Esophagus squamous epithelium (tissue), 5 donors: ENCODE measurements around the gene CIBAR2. TPM values are rescaled to one million over a fixed set of nuclear protein-coding genes. Genes with fewer than 3 reads are reported as not detected.

Source experiments
- DNase-seq: peaks from one replicate; lab custom pipeline; 2025; lab: John Stamatoyannopoulos, UW
- H3K27ac ChIP-seq, 4 donors: fragments of 200-600 bp; sonication (generic); one replicate each; pipeline ENCODE4 v1.5.1; 2016 to 2019; ENCODE audit warnings: mild to moderate bottlenecking in 1 of 4
- H3K27me3 ChIP-seq, 4 donors: fragments of 200-600 bp; sonication (generic); 1 replicate in 3 of 4; 2 replicates in 1 of 4; pipeline versions ENCODE4 v1.5.1 to v1.6.0; 2017 to 2021; ENCODE audit warnings: antibody characterized with exemption in 1 of 4
- H3K36me3 ChIP-seq, 3 donors: fragments of 200-600 bp; sonication (generic); one replicate each; pipeline ENCODE4 v1.5.1; 2016 to 2019
- H3K4me1 ChIP-seq, 3 donors: fragments of 200-600 bp; sonication (generic); one replicate each; pipeline ENCODE4 v1.5.1; 2017 to 2019
- H3K4me3 ChIP-seq, 4 donors: fragments of 200-600 bp; sonication (generic); 1 replicate in 3 of 4; 2 replicates in 1 of 4; pipeline ENCODE4 v1.5.1; 2016 to 2019; ENCODE audit warnings: mild to moderate bottlenecking in 2 of 4, moderate library complexity in 1 of 4
- H3K9me3 ChIP-seq, 3 donors: fragments of 200-600 bp; sonication (generic); one replicate each; pipeline ENCODE4 v1.5.1; 2016 to 2019
- POLR2A ChIP-seq, 4 donors: fragments of 450-650 bp; IDR thresholded peaks; one replicate each; pipeline ENCODE4 v1.6.1; 2017; ENCODE audit warnings: antibody characterized with exemption in 4 of 4, mild to moderate bottlenecking in 4 of 4, moderate library complexity in 3 of 4
- WGBS, 2 donors: methylation state at CpG; one replicate each; pipeline ENCODE4 v1.1.5; 2018; 5-methylcytosine and 5-hydroxymethylcytosine counted together
- intact Hi-C: fragments of 100-400 bp; cut with DNase I; formaldehyde crosslinking; loops from one replicate; pipeline ENCODE4 v1.15.0; 2022
- total RNA-seq, 4 donors: library from RNA; depleted of rRNA; stranded (reverse); fragments of >200 nt; gene quantifications; one replicate each; pipeline ENCODE4 v1.1.0, GENCODE V29; 2016
- TF ChIP-seq, protein P1 (sequence below), 6 experiments: fragments of 450-650 bp in 4 of 6; fragments of 200-600 bp in 2 of 6; sonication (generic) in 2 of 6; IDR thresholded peaks; one replicate each; pipeline ENCODE4 v1.5.1; 2016 to 2019; ENCODE audit warnings: antibody characterized with exemption in 6 of 6, mild to moderate bottlenecking in 4 of 6, moderate library complexity in 4 of 6
- donor health status: DM: yes; HTN: yes; CAD: no.

CIBAR2 gene
- total RNA-seq, result not detected

DNA sequence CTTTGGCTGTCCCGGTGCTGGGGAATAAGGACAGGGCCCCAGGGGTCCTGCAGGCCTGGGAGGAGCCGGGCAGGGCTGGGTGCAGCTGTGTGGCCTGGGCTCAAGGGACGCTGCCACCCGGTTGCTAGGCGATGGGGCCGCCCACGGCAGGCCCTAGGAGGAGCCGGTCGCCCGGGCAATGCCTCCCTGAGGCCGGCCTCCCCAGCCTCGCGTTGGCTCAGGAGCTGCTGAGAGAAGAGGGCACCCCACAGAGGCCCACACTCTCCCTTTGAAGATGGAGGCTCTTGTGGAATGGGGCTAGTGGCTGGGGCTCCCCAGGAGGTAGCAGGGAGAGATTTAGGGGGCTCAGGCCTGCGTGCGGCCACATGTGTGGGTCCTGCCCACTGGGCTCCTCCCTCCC, at the start of gene CIBAR2:
TSS of gene CIBAR2 (minus strand) at position 109 of the 400 bp plus-strand sequence. CDS start 120 bp downstream, outside the sequence.
- Histone ChIP-seq H3K27ac (no peak within 1 kb of the TSS), H3K36me3 (no peaks in the 10 kb centered on the region), H3K4me1 (peaks cover 0 to 10% (median 5%) of the 10 kb centered on the region in 3 donors), H3K27me3 (peaks cover 0 to 4% (median 0%) of the 10 kb centered on the region in 4 donors), H3K4me3 (no peak within 1 kb of the TSS), H3K9me3 (no peaks in the 10 kb centered on the region)
- TF ChIP-seq, protein P1, sequence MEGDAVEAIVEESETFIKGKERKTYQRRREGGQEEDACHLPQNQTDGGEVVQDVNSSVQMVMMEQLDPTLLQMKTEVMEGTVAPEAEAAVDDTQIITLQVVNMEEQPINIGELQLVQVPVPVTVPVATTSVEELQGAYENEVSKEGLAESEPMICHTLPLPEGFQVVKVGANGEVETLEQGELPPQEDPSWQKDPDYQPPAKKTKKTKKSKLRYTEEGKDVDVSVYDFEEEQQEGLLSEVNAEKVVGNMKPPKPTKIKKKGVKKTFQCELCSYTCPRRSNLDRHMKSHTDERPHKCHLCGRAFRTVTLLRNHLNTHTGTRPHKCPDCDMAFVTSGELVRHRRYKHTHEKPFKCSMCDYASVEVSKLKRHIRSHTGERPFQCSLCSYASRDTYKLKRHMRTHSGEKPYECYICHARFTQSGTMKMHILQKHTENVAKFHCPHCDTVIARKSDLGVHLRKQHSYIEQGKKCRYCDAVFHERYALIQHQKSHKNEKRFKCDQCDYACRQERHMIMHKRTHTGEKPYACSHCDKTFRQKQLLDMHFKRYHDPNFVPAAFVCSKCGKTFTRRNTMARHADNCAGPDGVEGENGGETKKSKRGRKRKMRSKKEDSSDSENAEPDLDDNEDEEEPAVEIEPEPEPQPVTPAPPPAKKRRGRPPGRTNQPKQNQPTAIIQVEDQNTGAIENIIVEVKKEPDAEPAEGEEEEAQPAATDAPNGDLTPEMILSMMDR (IDR thresholded peaks at IDR 0.05), result no peak
- no peak for TF ChIP-seq POLR2A (IDR thresholded peaks at IDR 0.05)
- whole genome bisulfite sequencing, 2 donors, result 54% methylated on average over 11 of the region's 15 CpGs; no CpG with 5 or more reads in 1 of the 2 donors
- DNase-seq, result no peak
- intact Hi-C loops, result loop anchor here (10.0 kb wide), 1 partner anchor 132 kb away; no protein-coding TSS in a partner anchor

DNA sequence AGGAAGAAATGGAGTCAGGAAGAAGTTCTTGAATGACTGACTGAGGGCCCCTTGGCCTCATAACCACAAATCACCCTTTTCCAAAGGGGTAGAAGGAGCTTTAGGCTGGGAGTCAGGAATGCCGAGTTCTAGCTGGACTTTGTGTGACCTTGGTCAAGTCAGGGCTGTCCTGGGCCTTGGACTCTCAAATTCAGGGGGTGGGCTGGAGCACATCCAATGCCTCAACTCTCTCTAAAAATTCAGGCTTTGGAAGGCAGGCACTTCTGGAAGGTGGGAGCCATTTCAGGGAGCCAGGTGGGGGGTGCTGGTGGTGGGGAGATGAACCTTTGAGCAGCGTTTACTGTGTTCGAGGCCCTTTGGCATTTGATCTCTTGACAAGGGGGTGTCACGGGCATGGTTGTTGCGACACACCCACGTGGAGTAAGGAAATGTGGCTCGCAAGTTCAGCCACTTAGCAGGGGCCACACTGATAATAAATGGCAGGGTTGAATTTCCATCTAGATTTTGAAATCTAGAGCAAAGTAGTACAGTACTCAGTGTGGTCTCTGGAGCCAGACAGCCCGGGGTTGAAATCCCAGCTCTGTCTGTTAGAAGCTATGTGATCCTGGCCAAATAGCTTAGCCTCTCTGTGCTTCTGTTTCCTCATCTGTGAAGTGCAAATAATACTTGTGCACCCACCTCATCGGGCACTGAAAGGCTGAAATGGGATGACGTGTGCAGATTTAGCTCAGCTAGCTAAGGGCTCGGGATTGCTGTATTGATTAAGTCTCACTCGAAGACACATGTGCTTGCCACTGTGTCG, 47.1 kb upstream of the CIBAR2 start:
- no peak overlapping the region for H3K27ac ChIP-seq
- no peak for DNase-seq
- H3K4me3 ChIP-seq, result no peak overlapping the region
- H3K36me3 ChIP-seq, result no peaks in the 10 kb centered on the region
- peaks cover 8 to 44% (median 20%) of the 10 kb centered on the region in 3 donors for H3K4me1 ChIP-seq
- WGBS, 2 donors, result 73 to 77% methylated on average over 13 of the region's 13 CpGs
- H3K27me3 ChIP-seq, result peaks cover 0 to 18% (median 0%) of the 10 kb centered on the region in 4 donors
- TF ChIP-seq POLR2A (IDR thresholded peaks at IDR 0.05), result no peak
- TF ChIP-seq, protein P1 (IDR thresholded peaks at IDR 0.05), result no peak
- intact Hi-C loops, result no loop called here
- no peaks in the 10 kb centered on the region for H3K9me3 ChIP-seq

DNA sequence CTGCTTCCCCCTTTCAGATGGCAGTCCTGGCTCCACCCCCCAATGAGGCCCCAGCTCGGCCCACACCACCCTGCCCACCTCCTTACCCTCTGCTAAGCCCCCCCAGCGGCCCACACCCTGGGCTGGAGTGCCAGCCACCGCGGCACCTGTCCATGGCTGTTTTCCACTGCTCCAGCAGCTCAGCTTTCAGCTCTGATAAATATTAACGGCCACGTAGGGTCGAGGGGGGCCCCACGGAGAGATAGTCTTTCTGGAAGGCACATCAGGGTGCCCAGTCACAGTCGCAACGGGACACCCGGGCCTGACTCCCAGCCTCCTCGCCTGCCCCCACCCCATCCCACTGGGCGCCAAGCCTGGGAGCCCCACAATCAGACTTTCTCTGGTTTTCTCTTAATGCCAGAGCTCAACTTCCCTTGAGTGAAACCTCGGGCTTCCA, 46.5 kb upstream of the CIBAR2 start:
- DNase-seq, result no peak
- intact Hi-C loops, result no loop called here

DNA sequence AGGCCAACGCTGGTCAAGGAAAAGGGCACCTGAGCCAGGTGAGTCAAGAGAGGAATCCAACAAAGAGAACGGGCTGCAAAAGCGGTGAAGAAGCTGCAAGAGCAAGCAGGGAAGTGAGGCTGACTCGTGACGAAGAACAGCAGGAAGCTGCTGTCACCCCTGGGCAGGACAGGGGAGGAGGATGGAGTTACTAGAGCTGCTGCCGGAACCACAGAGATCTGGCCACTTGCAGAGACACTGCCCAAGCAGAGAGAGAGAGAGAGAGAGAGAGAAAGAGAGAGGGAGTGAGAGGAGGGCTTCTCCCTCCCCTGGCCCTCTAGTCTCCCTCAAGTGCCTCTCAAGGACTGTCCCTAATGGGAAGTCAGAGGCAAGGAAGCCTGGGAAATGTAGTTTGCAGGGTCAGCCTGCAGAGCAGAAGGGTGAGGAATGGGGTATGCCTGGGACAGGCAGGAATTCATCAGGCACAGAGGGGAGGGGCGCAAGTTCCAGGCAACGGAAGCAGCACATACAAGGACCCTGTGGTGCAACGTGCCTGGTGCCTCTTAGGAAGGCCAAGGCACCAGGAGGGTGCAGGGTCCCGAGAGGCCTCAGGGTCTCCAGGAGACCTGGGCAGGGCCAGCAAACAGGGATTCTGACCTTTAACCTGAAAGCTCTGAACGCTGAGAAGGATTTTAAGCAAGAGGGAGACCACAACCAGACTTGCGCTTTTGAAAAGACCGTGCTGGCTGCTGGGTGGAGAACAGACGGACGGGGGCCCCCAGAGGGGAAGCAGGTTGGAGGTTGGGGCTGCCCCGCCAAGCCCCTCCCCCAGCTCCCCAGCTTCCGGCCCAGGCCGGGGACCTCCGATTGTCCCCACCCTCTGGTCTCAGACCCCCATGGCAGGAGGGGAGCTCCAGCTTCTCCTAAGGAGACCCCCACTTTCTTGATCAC, 45.8 kb upstream of the CIBAR2 start:
- H3K4me1 ChIP-seq, result peaks cover 8 to 34% (median 15%) of the 10 kb centered on the region in 3 donors
- H3K4me3 ChIP-seq, result no peak overlapping the region
- intact Hi-C loops, result no loop called here
- TF ChIP-seq POLR2A (IDR thresholded peaks at IDR 0.05), result no peak
- TF ChIP-seq, protein P1 (IDR thresholded peaks at IDR 0.05), result no peak
- no peak for DNase-seq
- no peak overlapping the region for H3K27ac ChIP-seq
- WGBS, 2 donors, result 53 to 58% methylated on average over 16 to 19 of the region's 19 CpGs
- no peaks in the 10 kb centered on the region for H3K36me3 ChIP-seq
- no peaks in the 10 kb centered on the region for H3K9me3 ChIP-seq
- peaks cover 0 to 18% (median 0%) of the 10 kb centered on the region in 4 donors for H3K27me3 ChIP-seq

More for the DNA sequence above, 46.5 kb upstream of the CIBAR2 start:
- Histone ChIP-seq H3K4me3 (no peak overlapping the region), H3K4me1 (peaks cover 8 to 38% (median 18%) of the 10 kb centered on the region in 3 donors), H3K9me3 (no peaks in the 10 kb centered on the region), H3K27me3 (peaks cover 0 to 18% (median 0%) of the 10 kb centered on the region in 4 donors), H3K27ac (no peak overlapping the region), H3K36me3 (no peaks in the 10 kb centered on the region)
- TF ChIP-seq POLR2A (IDR thresholded peaks at IDR 0.05), result no peak
- TF ChIP-seq, protein P1 (IDR thresholded peaks at IDR 0.05), result no peak
- WGBS, 2 donors, result 28% methylated on average over 5 of the region's 14 CpGs; no CpG with 5 or more reads in 1 of the 2 donors
